GM15510 (cell line): Measurements from ENCODE around the gene SLC2A11.

Source experiments
- POLR2A ChIP-seq: IDR thresholded peaks from 3 replicates; pipeline ENCODE4 v1.6.1; 2011; ENCODE audit warnings: borderline replicate concordance; ENCODE audit not compliant: insufficient read length; ENCODE audit errors: extremely low read depth

Gene SLC2A11

GRCh38 chr22:23922921-23923320 lies 65.2 kb downstream of the SLC2A11 start:
- no peak for TF ChIP-seq POLR2A

- TF ChIP-seq POLR2A, result no peak
Measured at GRCh38 chr22:23925020-23925606, 67.4 kb downstream of the SLC2A11 start.

GRCh38 chr22:23926561-23926960 lies 68.9 kb downstream of the SLC2A11 start:
- no peak for TF ChIP-seq POLR2A
